ENCODE measurements around the gene TNFRSF8.
A peak's percentile ranks its signal among the peaks of the same experiment; 100 is the strongest.

The TNFRSF8 gene

DNA sequence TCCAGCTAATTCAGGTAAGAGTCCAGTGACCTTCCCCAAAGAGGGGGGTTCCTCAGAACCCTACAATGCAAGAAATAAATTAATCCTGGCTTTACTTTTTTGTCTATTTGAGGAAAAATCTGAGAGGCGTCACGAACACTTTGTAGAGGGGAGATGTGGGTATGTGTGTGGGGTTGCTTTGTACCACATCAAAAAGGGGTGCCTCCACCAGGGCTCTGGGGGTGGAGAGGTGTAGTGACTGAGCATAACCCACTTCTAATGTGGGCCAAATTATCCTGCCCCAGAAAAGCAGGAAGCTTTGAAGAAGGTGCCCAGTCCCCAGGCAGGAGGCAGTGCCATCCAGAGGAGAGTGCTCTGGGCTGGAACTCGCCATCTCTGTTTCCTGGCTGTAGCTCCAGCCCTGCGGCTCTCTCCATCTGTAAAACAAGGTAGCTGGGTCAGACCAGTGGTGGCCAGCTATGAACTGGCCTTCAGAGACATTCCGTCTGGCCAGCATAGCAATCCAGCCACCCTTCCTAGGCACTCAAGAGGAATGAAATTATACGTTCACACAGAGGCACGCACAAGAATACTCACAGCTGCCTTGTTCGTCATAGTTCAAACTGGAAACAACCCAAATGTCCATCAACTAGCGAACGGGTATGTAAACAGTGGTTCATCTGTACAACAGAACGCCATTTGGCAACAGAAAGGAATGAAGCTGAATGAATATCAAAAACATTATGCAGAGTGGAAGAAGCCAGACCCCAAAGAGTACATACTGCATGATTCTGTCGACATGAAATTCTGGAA lies 58.3 kb downstream of the TNFRSF8 start:
- DNase-seq (ENCODE audit: low spot score), result no peak

DNA sequence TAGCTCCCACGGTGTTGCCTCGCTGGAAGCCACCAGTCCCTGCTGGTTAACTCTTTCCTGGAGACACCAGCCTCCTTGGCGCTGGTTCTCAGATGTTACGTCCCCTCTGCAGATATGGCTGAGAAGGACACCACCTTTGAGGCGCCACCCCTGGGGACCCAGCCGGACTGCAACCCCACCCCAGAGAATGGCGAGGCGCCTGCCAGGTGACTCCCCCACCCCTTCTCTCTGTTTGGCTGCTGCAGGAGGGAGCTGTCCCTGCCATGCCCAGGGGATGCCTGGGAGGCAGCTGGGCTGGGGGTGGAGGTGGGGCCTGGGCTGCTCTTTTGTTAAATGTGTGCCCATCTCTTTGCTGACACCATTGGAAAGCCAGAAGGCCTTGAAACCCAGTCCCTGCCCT lies 60.1 kb downstream of the TNFRSF8 start:
- no peak for DNase-seq (ENCODE audit: low spot score)

DNA sequence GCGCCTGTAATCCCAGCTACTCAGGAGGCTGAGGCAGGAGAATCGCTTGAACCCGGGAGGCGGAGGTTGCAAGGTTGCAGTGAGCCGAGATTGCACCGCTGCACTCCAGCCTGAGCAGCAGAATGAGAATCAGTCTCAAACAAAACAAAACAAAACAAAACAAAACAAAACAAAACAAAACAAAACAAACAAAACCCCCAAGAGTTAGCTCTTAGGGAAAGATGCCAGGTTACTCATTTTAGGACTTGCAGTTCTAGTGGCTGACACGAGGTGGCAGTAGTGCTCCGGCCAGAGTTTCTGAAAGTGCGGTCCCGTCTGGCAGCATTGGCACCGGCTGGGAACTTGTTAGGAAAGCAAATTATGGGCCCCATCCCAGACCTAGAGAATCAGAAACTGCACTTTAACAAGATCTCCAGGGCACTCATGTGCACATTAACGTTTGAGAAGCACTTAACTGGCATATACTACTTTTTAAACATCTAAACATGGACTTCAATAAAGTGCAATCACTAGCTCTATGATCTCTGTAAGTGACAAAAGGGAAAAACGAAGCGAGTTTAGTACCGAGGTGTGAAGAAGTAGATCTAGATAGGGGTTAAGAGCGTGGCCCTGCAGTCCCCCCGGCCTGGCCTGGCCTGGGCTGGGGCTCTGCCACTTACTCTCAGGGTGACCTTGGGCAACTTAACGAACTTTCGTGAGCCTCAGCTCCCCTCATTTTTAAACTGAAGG lies 61.8 kb downstream of the TNFRSF8 start:
- DNase-seq (ENCODE audit: low spot score), result peak; percentile 61

DNA sequence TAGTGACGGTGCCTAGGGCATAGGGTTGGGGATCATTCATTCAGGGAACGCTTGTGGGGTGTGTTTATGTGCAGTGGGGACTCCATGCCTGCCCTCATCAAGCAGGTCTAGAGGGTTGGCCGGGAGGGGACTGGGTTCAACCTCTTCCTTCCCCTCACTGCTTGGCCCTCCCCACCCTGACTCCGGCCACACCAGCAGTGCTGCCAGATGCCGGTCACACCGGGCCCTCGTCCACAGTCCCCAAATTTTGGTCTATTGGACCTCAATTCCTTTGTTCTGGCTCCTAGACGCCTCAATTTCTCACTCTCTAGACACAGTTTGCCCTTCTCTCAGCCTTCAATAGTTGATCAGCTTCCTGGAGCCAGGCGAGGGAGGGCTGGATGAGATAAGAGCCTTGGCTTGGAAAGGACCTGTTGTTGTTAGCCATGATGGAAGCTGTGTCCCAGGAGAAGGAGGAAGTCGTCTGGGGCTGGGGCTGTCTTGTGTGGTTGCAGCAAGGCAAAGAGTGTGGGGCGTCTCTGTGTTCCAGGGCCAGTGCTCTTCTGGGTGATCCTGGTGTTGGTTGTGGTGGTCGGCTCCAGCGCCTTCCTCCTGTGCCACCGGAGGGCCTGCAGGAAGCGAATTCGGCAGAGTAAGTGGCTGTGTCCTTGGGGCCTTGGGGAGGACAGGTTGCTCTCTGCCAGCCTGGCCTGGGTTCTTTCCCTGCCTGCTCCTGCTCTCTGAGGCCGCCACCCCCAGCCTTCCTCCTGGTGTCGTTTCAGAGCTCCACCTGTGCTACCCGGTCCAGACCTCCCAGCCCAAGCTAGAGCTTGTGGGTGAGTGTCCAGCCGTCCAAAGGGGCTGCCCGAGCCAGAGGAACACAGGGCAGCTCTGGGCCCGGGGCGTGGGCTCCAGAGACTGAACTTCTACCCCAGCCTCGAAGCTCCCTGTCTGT lies 62.6 kb downstream of the TNFRSF8 start:
- DNase-seq (ENCODE audit: low spot score), result no peak

DNA sequence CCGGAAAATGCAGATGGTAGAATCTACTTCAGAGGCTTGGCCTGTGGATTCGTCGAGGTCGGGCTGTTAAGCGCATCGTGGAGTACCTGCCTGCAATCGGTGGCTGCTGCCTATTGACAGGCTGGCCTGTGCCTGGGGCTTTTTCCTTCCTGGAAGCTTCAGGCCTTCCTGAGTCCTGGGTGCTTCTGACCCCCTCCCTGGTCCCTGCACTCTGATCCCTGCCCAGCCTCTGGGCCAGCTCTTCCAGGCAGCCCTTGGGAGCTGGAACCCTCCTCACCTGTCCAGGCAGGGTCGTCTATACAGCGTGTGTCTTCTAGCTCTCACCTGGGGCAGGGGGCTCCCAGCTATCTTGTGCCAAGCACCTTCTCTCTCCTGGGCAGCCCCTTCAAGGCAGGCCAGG lies 63.7 kb downstream of the TNFRSF8 start:
- no peak for DNase-seq (ENCODE audit: low spot score)

DNA sequence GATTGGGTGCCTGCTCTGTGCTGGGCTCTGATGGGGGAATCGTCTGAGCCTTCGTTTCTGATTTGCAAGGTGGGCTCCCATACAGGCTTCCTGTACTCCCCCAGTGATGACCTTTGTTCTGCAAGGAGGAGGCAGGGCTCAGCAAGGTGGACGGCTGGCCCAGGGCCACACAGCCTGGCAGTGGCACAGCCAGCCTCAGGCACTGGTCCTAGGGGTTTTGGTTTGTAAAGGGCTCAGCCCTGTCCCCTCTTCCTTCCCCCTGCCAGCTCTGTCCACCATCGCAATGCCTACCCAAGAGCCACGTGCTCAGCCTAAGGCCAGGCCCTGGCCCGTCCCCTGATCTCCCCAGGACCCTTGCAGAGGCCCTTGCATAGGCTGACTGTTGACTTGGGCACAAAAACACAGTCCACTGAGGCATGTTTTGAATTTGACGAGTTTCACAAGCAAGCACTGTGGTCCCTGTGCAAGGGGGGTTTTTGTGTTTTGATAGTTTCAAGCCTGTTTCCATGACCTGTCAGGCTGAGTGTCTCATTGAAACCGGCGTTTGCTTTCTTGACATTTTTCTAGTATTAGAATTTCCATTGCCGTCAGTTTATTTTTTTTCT lies 64.2 kb downstream of the TNFRSF8 start:
- no peak for DNase-seq (ENCODE audit: low spot score)

DNA sequence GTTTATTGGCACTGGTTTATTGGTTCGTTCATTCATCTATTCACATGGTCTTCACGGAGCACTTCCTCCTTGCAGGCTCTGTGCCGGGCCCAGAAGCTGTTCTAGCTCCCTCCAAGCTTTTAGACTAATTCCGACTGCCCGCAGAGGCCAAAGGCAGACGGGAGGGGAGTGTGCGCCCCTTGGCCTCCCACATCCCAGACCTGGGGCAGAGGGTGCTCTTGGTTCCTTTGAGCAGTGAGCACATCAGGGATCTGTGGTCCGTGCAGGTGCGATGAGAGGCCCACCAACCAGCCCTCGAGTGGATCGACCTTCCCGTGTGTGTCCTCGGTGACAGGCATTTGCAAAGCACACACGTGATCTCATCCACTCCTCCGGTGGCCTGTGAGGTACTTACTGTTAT lies 65.0 kb downstream of the TNFRSF8 start:
- no peak for DNase-seq (ENCODE audit: low spot score)

DNA sequence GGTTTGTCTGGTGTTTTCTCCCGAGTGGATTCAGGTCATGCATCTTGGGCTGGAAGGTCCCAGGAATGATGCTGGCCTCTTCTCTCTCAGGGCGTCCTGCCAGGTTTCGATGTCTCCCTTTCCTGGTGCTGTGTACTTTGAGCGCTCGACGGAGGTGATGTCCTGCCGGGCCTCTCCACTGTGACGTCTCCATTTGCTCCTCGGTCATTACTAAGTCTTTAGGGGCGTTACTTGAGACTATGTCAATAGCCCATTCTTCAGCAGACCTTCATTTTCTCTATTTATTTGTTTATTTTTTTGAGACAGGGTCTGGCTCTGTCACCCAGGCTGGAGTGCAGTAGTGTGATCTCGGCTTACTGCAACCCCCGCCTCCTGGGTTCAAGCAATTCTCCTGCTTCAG lies 66.5 kb downstream of the TNFRSF8 start:
- DNase-seq (ENCODE audit: low spot score), result no peak

DNA sequence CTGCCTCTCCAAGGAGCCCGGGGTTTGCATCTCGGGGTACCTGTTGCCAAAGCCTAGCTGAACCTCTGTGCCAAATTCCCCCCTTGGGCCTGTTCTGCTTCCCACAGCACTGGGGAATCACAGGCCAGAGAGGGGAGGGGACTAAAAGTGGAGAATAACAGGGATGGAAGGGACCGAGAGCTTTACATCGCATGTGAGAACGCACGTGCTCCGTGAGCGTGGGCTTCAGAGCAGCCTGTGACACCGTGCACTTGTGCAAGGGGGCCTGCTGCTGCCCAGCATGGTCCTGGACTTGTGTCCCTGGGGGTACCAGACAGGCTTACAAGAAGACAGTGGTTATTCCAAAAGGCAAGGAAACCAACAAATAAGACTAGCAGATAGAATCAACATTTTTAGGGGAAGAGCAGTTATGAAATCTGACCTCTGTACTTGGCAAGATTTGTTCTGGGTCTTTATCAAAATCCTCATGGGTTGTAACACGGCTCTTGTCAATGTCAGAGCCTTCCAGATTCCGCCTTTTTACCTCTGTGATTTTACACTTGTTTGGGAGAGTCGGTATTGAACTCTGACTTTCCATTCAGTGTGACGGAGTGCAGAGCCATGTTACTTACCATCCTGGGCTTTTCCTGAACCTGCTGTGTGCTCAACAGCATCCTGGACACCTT lies 67.5 kb downstream of the TNFRSF8 start:
- no peak for DNase-seq (ENCODE audit: low spot score)

DNA sequence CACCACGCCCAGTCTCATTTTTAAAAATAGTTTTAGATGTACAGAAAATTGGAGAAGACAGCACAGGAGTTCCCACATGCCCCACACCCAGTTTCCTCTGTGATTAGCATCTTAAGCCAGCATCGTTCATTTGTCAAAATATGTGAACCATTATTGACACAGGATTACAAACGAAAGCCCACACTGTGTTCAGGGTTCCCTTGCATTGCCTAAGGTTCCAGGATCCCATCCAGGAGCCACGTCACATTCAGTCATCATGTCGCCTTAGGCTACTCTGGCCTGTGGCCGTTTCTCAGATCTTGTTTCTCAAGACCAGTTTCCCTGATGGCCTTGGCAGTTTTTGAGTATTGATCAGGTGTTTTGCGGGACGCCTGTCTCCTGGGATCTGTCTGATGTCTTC lies 69.0 kb downstream of the TNFRSF8 start:
- no peak for DNase-seq (ENCODE audit: low spot score)

DNA sequence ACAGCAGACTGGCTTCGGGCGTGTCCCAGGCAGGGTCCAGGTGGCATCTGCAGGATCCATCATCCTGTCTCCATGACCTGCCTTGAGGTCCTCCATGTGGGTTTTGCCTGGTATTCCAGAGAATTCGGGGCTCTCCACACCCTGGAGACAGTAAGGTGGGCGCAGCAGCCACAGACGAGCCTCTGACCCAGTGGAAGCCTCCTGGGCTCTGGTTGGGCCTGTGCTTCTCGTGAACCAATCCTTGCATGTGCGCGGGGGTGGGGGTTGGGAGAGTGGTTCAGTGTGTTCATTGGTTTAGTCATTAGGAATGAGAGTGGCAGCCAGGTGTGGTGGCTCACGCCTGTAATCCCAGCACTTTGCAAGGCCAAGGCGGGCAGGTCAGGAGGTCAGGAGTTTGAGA lies 71.6 kb downstream of the TNFRSF8 start:
- DNase-seq (ENCODE audit: low spot score), result no peak

DNA sequence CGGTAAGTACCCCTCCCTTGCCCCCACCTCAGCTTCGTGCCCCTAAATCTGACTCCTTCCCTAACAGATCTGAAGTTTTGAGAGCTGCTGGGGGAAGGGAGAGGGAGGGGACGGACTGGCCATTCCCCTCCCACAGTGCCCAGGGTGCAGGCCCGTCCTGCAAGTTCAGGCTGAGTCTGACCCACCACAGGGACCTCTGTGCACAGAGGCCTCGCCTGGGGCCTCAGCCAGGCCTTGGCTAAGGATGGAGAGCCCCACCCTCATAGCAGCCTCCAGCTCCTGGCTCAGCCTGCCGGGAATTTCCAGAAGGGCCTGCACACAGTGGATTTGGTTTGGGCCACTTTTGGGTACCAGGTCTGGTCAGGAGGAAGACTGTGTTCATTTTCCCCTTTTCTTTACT lies 72.5 kb downstream of the TNFRSF8 start:
- DNase-seq (ENCODE audit: low spot score), result no peak

DNA sequence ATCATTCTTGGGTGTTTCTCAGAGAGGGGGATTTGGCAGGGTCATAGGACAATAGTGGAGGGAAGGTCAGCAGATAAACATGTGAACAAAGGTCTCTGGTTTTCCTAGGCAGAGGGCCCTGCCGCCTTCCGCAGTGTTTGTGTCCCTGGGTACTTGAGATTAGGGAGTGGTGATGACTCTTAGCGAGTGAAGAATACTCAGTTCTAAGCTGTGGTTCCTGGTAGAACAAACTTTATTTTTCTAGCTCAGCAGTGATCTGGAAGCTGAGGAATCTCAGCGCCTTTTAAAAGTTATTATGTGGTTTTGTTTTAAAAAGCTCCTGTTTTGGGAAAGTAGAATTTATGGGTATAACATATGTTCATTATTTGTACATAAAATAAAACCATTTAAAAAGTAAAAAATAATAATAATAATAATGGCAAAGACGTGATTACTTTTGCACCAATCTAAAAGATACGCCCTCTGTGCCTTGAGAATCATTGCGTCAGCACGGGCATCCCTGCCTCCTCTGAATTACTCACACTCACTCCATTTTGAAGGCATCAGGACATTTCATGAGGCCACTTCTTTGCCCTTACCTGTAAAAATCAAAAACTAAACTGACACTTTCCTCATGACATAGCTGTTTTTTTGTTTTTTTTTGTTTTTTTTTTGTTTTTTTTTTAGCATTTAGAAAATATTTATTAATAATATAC lies 74.0 kb downstream of the TNFRSF8 start:
- no peak for DNase-seq (ENCODE audit: low spot score)

DNA sequence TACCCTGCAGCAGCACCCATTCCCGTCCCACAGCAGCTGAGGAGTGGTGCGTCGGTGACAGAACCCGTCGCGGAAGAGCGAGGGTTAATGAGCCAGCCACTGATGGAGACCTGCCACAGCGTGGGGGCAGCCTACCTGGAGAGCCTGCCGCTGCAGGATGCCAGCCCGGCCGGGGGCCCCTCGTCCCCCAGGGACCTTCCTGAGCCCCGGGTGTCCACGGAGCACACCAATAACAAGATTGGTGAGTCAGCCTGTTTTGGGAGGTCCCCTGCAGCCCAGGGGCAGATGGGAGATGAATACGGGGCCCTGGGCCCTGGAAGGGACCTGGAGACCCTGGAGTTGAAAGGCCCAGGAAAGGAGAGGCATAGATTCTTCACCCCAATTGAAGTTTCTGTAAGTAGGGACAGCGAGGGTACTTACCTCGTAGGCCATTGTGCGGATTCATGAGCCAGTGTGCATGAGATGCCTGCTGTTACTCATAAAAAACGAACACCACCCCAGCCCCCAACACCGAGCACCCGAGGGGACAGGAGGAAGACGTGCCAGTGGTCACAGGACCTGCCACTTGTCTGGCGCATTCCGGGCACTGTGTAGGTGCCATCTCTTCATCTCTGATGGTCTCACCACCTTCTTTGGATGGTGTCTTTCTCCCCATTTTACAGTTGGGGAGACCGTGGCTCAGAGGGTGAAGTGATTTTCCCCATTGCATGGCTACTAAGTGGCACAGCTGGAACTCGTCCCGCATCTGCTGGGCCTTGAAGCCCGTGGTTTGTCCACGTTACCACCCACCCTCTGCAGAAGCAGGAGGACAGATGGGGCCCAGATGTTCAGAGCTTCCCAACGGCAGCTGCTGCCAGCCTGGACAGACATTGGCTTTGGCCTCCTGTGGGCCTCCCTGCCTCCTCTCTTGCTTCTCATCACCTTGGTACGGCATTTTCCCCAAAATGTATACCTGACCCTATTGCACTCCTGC lies 75.4 kb downstream of the TNFRSF8 start:
- DNase-seq (ENCODE audit: low spot score), result no peak

DNA sequence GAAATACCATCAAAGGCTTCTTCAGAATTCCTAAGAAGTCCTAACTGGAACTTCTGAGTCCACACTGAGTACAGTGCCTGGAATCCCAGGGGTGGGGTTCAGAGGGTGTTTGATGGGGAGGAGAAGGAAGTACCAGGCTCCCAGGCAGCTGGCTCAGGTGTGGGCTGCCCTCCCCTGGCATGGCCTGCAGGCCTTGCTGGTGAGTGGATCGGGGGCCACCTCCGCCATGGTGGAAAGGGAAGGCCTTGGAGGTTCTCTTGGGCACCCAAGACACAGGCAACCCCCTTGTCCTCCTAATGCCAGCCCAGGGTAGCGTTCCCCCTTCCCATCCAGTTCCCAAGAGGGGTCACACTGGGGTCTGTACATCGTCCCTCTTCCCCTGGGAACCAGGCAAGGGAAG lies 76.9 kb downstream of the TNFRSF8 start:
- DNase-seq (ENCODE audit: low spot score), result no peak

DNA sequence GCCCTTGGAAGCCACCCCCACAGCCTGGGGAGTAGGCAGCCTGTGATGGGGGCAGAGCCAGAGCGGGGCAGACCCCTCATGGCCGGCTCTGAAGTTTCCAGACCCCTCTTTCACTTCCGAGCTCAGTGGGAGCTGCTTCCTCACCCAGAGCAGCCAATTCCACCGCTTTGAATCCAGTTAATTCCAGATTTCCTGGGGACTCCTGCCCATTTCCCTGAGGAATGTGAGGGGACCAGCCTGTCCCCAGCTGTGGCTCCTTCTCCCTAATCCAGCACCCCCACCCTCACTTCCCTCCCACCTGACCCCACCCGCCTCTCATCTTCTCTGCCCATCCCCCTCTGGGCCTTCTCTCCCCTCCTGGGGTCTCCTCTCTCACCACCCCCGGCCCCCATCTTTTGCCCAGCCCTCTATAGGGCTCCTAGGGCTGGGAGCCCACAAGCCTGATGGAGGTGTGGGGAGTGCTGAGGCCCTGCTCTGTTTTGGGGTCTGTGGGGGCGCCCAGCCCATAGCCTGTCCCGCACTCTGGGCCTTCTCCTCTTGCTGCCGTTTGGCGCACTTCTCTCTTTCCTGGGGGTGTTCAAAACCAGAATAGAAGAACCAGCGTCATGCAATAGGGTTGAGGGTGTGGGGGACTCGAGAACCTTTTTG lies 77.5 kb downstream of the TNFRSF8 start:
- DNase-seq (ENCODE audit: low spot score), result no peak

DNA sequence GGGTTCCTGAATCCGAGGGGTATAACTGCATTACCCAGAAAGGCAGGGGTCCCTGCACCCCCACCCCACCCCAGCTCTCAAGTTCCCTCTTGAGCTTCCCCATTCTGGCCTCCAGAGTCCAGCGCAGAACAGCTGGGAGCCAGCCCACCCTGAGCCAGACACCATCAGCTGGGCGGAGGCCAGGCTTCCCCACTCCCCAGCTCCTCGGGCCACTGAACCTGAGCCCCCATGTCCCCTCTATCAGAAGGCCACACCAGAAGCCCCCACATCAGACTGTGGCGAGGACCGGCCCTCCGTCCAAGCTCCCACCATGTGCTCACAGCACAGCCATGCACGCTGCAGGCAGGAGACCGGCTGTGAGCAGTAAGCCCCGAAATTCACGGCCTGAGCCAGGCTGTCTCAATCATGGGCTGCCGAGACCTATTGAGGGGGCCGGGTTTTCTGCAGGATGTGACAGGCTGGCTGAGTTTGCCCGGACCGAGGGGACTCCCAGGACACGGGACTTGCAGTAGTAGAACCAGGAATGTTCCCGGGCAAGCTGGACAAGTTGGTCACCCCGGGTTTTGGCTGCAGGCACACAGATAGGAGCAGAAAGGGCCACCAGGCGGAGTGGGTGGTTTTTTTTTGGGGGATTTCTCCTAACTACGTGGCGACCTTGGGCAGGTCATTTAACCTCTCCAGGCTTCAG lies 78.2 kb downstream of the TNFRSF8 start:
- DNase-seq (ENCODE audit: low spot score), result no peak

DNA sequence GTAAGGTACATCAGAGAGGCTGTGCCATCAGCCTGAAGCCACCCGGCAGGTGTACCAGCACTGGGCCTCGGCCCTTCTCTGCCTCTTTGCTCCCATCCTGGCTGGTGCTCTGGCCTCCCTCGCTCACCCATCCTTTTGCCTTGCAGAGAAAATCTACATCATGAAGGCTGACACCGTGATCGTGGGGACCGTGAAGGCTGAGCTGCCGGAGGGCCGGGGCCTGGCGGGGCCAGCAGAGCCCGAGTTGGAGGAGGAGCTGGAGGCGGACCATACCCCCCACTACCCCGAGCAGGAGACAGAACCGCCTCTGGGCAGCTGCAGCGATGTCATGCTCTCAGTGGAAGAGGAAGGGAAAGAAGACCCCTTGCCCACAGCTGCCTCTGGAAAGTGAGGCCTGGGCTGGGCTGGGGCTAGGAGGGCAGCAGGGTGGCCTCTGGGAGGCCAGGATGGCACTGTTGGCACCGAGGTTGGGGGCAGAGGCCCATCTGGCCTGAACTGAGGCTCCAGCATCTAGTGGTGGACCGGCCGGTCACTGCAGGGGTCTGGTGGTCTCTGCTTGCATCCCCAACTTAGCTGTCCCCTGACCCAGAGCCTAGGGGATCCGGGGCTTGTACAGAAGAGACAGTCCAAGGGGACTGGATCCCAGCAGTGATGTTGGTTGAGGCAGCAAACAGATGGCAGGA lies 79.2 kb downstream of the TNFRSF8 start:
- no peak for DNase-seq (ENCODE audit: low spot score)

Measured in kidney tubule cell (primary cell).